BE2C (cell line): Measurements from ENCODE around the gene LILRB3. TPM values are rescaled to one million over a fixed set of nuclear protein-coding genes. Genes with fewer than 3 reads are reported as not detected.
"Not testable (repeated sequence)": the region's sequence is repeated elsewhere in the genome, so short reads cannot be mapped to it uniquely, and the experiment has no call there.

Source experiments
- DNase-seq: peaks from one replicate; pipeline ENCODE4 v3.0.0-alpha.2; 2020
- H3K27me3 ChIP-seq: fragments of 250-450 bp; sonication (Bioruptor Pico); 2 replicates; pipeline ENCODE4 v1.5.1; 2020; ENCODE audit warnings: mild to moderate bottlenecking
- H3K36me3 ChIP-seq: fragments of 250-450 bp; sonication (Bioruptor Pico); 2 replicates; pipeline ENCODE4 v1.5.1; 2020; ENCODE audit warnings: mild to moderate bottlenecking
- H3K4me1 ChIP-seq: fragments of 250-450 bp; sonication (Bioruptor Pico); 2 replicates; pipeline ENCODE4 v1.5.1; 2020
- H3K4me3 ChIP-seq: 2 replicates; pipeline ENCODE4 v1.5.1; 2011; ENCODE audit warnings: low read depth, low read length
- H3K9me3 ChIP-seq: fragments of 250-450 bp; sonication (Bioruptor Pico); 2 replicates; pipeline ENCODE4 v1.5.1; 2020
- polyA plus RNA-seq: library from polyadenylated mRNA; unstranded; fragments of >200 nt; gene quantifications from one replicate; pipeline ENCODE4 v1.2.1, GENCODE V29; 2012; ENCODE audit warnings: low read depth, missing spikeins; ENCODE audit not compliant: insufficient read length, insufficient read depth
- TF ChIP-seq, protein P1 (sequence below): IDR thresholded peaks from 2 replicates; pipeline ENCODE4 v1.5.1; 2012; ENCODE audit warnings: mild to moderate bottlenecking, low read depth, low read length

LILRB3 gene
- polyA plus RNA-seq: 1.0 TPM

DNA sequence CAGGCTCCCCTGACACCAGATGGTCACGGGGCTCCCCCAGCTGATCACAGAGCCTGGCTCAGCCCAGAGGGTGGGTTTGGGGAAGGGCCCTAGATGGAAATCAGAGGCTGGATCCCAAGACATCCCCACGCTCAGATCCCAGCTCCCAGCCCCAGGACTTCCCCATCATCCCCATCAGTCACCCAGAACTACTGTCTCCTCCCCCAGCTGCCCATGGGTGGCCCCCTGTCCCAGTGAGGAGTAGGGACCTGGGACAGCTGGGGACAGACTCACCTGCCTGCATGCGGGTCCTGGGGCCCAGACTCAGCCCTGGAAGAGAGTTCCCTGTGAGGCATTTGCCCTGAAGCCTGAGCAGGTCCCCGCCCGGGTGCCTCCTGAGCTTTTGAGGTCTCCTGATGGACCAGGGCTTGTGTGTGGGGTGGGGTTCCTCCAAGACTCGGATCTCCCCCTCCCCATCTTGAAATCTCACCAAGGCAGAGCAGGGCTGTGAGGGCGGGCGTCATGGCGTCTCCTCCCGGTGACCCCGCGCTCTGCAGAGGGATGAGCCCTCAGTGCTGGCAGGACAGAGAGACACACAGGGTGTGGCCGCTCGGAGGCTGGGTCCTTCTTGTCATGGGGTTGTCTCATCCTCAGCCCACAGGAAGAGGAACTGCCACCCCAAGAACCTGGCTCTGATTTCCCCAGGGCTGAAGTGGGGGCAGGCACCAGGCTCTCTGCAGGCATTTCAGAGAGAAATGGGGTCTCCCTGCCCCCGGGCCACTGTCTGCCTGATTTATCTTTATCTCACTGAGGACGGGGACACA, at the start of gene LILRB3:
TSS of gene LILRB3 (minus strand) at position 534 of the 803 bp plus-strand sequence. CDS start at position 503, 31 bp downstream.
- H3K4me1 ChIP-seq, H3K9me3 ChIP-seq, H3K4me3 ChIP-seq, DNase-seq: not testable (repeated sequence)
- peaks cover 55% of the 10 kb centered on the region for H3K27me3 ChIP-seq
- peaks cover 13% of the 10 kb centered on the region for H3K36me3 ChIP-seq

DNA sequence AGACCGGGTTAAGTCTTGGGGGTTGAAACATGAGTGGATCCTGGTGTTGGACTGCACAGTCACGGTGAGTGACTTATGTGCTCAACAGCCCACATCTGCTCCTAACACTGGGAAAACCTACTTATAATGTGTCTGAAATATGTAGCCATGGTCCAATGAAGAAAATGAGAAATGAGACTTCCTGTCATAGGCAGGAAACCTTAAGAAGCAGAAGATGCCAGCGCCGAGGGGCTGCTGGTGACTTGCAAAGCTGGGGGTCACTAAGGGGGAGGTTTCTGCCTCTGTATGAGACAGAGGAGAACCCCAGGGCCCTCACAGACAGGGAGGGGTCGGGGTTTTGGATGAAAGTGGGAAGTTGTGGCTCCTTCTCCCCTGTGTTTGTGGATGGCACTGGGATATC, 49.4 kb upstream of the LILRB3 start:
- H3K36me3 ChIP-seq, DNase-seq, H3K4me1 ChIP-seq, H3K9me3 ChIP-seq, H3K4me3 ChIP-seq: not testable (repeated sequence)
- H3K27me3 ChIP-seq: peaks cover 36% of the 10 kb centered on the region

DNA sequence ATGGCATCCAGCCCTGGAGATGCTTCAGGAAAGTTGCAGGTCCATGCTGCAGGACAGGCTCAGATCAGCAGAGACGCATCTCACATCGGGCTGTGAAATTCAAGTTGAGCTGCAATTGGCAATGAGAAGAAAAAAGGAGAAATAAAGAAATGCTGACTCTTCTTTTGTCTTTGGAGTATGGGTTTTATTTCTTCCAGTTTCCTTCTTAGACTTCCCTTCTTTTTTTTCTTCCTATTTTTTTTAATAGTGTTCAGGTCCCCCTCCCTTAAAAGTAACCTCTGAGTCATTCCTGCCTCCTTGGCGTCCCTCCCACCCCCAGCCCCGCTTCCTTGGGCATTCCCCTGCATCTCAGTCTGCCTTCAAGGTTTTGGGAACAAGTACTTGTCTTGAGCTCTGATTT, 48.8 kb upstream of the LILRB3 start:
- H3K9me3 ChIP-seq, H3K4me1 ChIP-seq, DNase-seq, H3K36me3 ChIP-seq, H3K4me3 ChIP-seq: not testable (repeated sequence)
- peaks cover 35% of the 10 kb centered on the region for H3K27me3 ChIP-seq

DNA sequence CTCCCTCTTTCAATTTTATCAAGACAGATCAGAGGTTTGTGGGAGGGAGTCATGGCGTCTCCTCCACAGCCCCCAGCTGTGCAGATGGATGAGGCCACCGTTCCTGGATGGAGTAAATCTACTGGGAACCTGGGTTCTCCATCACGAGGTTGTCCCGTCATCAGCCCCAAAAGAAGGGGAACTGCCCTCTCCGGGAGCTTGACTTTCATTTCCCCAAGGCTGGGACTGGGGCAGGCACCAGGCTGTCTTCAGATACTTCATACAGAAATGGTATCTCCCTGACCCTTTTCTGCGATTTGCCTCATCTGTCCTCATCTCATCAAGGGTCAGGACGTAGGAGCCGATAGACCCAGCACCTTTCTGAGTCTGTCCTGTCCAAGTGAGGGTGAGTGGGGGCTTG, 48.3 kb upstream of the LILRB3 start:
- Histone ChIP-seq H3K36me3 (no peaks in the 10 kb centered on the region), H3K4me3 (no peak overlapping the region), H3K27me3 (peaks cover 32% of the 10 kb centered on the region), H3K4me1 (no peaks in the 10 kb centered on the region), H3K9me3 (no peaks in the 10 kb centered on the region)
- DNase-seq: no peak
- TF ChIP-seq, protein P1, sequence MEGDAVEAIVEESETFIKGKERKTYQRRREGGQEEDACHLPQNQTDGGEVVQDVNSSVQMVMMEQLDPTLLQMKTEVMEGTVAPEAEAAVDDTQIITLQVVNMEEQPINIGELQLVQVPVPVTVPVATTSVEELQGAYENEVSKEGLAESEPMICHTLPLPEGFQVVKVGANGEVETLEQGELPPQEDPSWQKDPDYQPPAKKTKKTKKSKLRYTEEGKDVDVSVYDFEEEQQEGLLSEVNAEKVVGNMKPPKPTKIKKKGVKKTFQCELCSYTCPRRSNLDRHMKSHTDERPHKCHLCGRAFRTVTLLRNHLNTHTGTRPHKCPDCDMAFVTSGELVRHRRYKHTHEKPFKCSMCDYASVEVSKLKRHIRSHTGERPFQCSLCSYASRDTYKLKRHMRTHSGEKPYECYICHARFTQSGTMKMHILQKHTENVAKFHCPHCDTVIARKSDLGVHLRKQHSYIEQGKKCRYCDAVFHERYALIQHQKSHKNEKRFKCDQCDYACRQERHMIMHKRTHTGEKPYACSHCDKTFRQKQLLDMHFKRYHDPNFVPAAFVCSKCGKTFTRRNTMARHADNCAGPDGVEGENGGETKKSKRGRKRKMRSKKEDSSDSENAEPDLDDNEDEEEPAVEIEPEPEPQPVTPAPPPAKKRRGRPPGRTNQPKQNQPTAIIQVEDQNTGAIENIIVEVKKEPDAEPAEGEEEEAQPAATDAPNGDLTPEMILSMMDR: no peak

DNA sequence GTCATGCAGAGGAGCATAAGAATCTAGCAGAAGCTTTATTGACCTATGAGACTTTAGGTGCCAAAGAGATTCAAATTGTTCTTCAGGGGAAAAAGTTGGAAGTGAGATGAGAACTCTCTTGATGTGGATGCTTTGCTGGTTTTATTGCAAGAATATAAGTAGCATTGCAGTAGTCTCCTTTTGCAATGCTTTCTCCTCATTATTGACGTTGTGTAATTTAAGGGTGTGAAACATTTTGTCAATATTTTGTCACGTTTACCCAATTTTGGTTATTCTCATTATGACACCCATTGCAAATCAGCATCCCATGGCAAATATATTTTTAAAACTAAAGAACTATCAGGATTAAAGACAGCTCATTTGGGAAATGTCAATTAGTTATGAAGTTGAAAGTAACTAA, 46.1 kb upstream of the LILRB3 start:
- Histone ChIP-seq H3K27me3 (peaks cover 27% of the 10 kb centered on the region), H3K4me3 (no peak overlapping the region), H3K9me3 (no peaks in the 10 kb centered on the region), H3K4me1 (no peaks in the 10 kb centered on the region), H3K36me3 (no peaks in the 10 kb centered on the region)
- no peak for DNase-seq
- TF ChIP-seq, protein P1: no peak

DNA sequence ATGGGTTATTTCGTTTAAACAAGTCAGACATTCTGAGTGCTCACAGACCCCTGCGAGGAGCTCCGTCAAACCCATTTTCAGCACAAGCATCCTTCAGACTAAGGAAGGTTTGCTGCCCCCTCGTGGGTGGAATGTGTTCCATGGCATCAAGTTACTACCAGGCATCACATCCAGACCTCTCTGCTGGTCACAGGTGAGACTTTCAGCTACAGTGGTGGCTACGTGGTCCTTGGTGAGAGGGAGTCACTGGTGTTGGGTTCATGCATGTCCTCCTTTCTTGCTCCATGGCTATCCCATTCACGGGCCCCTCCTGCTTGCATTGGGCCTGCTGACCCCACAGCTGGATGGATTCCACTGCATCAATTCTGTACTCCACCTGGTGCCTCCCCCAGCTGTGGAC, 43.3 kb upstream of the LILRB3 start:
- no peaks in the 10 kb centered on the region for H3K4me1 ChIP-seq
- no peaks in the 10 kb centered on the region for H3K36me3 ChIP-seq
- no peak overlapping the region for H3K4me3 ChIP-seq
- TF ChIP-seq, protein P1: peak; percentile 82
- no peaks in the 10 kb centered on the region for H3K9me3 ChIP-seq
- H3K27me3 ChIP-seq: peaks cover 23% of the 10 kb centered on the region
- DNase-seq: peak; percentile 76

DNA sequence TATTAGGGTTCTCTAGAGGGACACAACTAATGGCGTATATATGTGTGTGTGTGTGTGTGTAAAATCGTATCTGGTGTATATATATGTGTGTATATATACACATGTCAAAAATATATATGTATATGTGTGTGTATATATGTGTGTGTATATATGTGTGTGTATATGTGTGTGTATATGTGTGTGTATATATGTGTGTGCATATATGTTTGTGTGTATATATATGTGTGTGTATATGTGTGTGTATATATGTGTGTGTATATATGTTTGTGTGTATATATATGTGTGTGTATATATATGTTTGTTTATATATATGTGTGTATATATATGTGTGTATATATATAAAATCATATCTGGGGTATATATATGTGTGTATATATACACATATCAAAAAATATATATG, 39.7 kb upstream of the LILRB3 start:
- TF ChIP-seq, protein P1: no peak
- no peaks in the 10 kb centered on the region for H3K9me3 ChIP-seq
- no peaks in the 10 kb centered on the region for H3K4me1 ChIP-seq
- no peak overlapping the region for H3K4me3 ChIP-seq
- peaks cover 27% of the 10 kb centered on the region for H3K27me3 ChIP-seq
- DNase-seq: no peak
- no peaks in the 10 kb centered on the region for H3K36me3 ChIP-seq
